Smooth muscle cell (in vitro differentiated cells): ENCODE measurements around the gene KDM5C. TPM values are rescaled to one million over a fixed set of nuclear protein-coding genes. Genes with fewer than 3 reads are reported as not detected.

ENCODE experiments used
- DNase-seq: peaks from one replicate; lab custom pipeline; 2025; ENCODE audit not compliant: unreplicated experiment; lab: John Stamatoyannopoulos, UW
- H2AFZ ChIP-seq: fragments of 200-600 bp; sonication (generic); 2 replicates; pipeline ENCODE4 v1.6.0; 2016; ENCODE audit warnings: antibody characterized with exemption, low read depth, mild to moderate bottlenecking
- H3F3A ChIP-seq: fragments of 200-600 bp; sonication (generic); 2 replicates; pipeline ENCODE4 v1.6.0; 2017; ENCODE audit warnings: antibody characterized with exemption, low read depth
- H3K27ac ChIP-seq: fragments of 200-600 bp; sonication (generic); 2 replicates; pipeline ENCODE4 v1.5.1; 2016; ENCODE audit warnings: low read depth, mild to moderate bottlenecking
- H3K27me3 ChIP-seq: fragments of 200-600 bp; sonication (generic); 2 replicates; pipeline ENCODE4 v1.6.1; 2016; ENCODE audit warnings: low read depth, mild to moderate bottlenecking
- H3K36me3 ChIP-seq: fragments of 200-600 bp; sonication (generic); 2 replicates; pipeline ENCODE4 v1.5.1; 2016; ENCODE audit warnings: low read depth
- H3K4me1 ChIP-seq: fragments of 200-600 bp; sonication (generic); 2 replicates; pipeline ENCODE4 v1.5.1; 2016; ENCODE audit warnings: low read depth
- H3K4me2 ChIP-seq: fragments of 200-600 bp; sonication (generic); 2 replicates; pipeline ENCODE4 v1.6.0; 2016; ENCODE audit warnings: mild to moderate bottlenecking
- H3K4me3 ChIP-seq: fragments of 200-600 bp; sonication (generic); 2 replicates; pipeline ENCODE4 v1.5.1; 2016; ENCODE audit warnings: mild to moderate bottlenecking
- H3K79me2 ChIP-seq: fragments of 200-600 bp; sonication (generic); 2 replicates; pipeline ENCODE4 v1.6.0; 2016; ENCODE audit warnings: low read depth, mild to moderate bottlenecking
- H3K9ac ChIP-seq: fragments of 200-600 bp; sonication (generic); 2 replicates; pipeline ENCODE4 v1.6.0; 2016; ENCODE audit warnings: low read depth
- H3K9me3 ChIP-seq: fragments of 200-600 bp; sonication (generic); replicated peaks from 2 replicates; pipeline ENCODE4 v1.5.1; 2016; ENCODE audit warnings: low read depth
- H4K20me1 ChIP-seq: fragments of 200-600 bp; sonication (generic); 2 replicates; pipeline ENCODE4 v1.6.0; 2016; ENCODE audit warnings: low read depth
- WGBS: methylation state at CpG from one replicate; pipeline ENCODE4 v1.1.7; 2016; ENCODE audit warnings: low lambda C conversion rate; 5-methylcytosine and 5-hydroxymethylcytosine counted together
- polyA plus RNA-seq: library from polyadenylated mRNA; unstranded; fragments of >200 nt; fragmentation: Nextera tagmentation; extraction: Ambion mirVana; gene quantifications from 2 replicates; pipeline ENCODE4 v1.2.1, GENCODE V29; 2016
- total RNA-seq: library from RNA; depleted of rRNA; stranded (reverse); fragments of >200 nt; gene quantifications from 2 replicates; pipeline ENCODE4 v1.2.3, GENCODE V29; 2014
- TF ChIP-seq, protein P1 (sequence below): fragments of 200-600 bp; sonication (generic); IDR thresholded peaks from 2 replicates; pipeline ENCODE4 v1.5.1; 2017; ENCODE audit warnings: borderline replicate concordance, mild to moderate bottlenecking, antibody characterized with exemption; ENCODE audit not compliant: insufficient read depth, poor library complexity, severe bottlenecking

The KDM5C gene
- total and polyA plus RNA-seq, 2 experiments from 2014 or later: 80.2 to 191 TPM

DNA sequence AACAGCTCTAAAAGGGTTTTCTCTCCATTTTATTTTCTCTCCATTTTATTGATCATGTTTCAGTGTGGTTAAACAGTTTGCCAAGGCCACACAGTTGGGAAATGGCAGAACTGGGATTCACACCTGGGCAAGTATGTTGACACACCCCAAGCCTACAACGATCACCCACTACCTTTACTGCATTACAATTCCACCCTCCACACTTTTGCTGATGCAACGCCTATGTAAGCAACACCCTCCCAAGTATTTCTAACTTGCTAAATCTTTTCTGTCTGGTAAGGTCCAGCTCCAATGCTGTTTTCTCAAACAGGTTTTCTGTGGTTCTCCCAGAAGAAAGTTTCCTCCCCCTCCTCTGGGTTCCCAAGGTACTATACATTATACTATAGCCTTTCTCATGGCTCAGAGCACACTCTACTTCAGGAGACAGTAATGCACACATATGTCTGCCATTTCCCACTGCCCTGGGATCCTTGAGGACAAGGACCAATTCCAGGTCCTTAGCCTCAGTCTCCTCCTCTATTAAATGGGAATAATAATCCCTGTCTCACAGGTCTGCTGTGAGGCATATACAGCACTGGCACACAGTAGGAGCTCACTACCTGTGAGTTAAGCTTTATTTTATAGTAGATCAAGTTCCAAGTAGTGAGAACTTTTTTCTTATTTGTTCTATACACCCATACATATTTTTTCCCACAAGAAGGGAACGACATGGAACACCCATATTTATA is 28.4 kb upstream of the KDM5C start:
- H3K36me3 ChIP-seq: no peaks in the 10 kb centered on the region
- no peaks in the 10 kb centered on the region for H3F3A ChIP-seq
- no peaks in the 10 kb centered on the region for H3K9me3 ChIP-seq
- no peaks in the 10 kb centered on the region for H3K4me1 ChIP-seq
- no peaks in the 10 kb centered on the region for H4K20me1 ChIP-seq
- no peak overlapping the region for H2AFZ ChIP-seq
- TF ChIP-seq, protein P1, sequence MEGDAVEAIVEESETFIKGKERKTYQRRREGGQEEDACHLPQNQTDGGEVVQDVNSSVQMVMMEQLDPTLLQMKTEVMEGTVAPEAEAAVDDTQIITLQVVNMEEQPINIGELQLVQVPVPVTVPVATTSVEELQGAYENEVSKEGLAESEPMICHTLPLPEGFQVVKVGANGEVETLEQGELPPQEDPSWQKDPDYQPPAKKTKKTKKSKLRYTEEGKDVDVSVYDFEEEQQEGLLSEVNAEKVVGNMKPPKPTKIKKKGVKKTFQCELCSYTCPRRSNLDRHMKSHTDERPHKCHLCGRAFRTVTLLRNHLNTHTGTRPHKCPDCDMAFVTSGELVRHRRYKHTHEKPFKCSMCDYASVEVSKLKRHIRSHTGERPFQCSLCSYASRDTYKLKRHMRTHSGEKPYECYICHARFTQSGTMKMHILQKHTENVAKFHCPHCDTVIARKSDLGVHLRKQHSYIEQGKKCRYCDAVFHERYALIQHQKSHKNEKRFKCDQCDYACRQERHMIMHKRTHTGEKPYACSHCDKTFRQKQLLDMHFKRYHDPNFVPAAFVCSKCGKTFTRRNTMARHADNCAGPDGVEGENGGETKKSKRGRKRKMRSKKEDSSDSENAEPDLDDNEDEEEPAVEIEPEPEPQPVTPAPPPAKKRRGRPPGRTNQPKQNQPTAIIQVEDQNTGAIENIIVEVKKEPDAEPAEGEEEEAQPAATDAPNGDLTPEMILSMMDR: no peak
- WGBS: 88% methylated on average over 3 of the region's 3 CpGs
- no peaks in the 10 kb centered on the region for H3K79me2 ChIP-seq
- no peak overlapping the region for H3K9ac ChIP-seq
- DNase-seq: no peak
- no peak overlapping the region for H3K27ac ChIP-seq
- no peaks in the 10 kb centered on the region for H3K27me3 ChIP-seq
- no peak overlapping the region for H3K4me3 ChIP-seq
- H3K4me2 ChIP-seq: no peak overlapping the region

DNA sequence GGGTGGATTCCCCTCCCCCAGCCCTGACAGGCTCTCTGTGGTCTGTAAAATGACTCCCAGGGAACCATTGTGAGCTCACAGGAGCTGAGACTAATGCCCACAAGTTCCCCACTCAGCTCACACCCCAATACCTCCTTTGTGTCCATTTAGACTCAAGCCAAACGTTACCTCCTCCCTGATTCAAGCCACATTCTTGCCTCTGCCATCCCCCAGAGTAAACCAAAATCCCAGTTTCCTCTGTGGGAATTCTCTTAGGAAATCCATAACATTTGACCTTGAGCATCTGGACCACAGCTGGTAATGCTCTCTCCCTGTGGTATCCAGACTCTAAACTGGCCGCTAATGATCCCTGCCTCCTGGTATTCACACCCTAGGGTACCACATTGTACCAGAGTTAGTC is 26.3 kb upstream of the KDM5C start:
- Histone ChIP-seq H3K4me3 (no peak overlapping the region), H3K27ac (no peak overlapping the region), H3K79me2 (no peaks in the 10 kb centered on the region), H3K9ac (no peak overlapping the region), H3K36me3 (no peaks in the 10 kb centered on the region), H4K20me1 (no peaks in the 10 kb centered on the region), H3K4me2 (no peak overlapping the region), H3F3A (no peaks in the 10 kb centered on the region), H3K27me3 (no peaks in the 10 kb centered on the region), H3K4me1 (no peaks in the 10 kb centered on the region), H2AFZ (no peak overlapping the region), H3K9me3 (no peaks in the 10 kb centered on the region)
- no peak for DNase-seq
- TF ChIP-seq, protein P1: no peak
- WGBS: 76% methylated on average over 2 of the region's 2 CpGs

DNA sequence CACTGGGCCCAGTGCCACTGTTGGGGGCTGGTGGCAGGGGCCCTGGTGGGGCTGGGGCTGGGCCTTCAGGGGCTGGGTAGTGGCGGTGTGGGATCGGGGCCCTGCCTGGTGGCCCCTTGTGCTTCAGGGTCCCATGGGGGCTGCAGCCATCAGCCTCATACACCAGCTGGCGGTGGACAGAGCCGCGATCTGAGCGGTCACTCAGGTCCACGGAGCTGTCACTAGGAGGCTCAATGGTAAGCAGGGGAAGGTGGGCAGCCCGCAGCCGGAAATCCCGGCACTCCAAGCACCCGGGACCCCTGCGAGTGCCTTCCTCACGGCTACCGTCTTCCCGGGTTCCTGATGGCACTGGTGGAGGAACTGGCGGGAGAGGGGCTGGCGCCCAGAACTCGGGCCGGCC is 25.5 kb upstream of the KDM5C start:
- Histone ChIP-seq H2AFZ (no peak overlapping the region), H3F3A (no peaks in the 10 kb centered on the region), H3K27ac (no peak overlapping the region), H3K4me2 (no peak overlapping the region), H3K36me3 (no peaks in the 10 kb centered on the region), H3K4me1 (no peaks in the 10 kb centered on the region), H3K27me3 (no peaks in the 10 kb centered on the region), H4K20me1 (no peaks in the 10 kb centered on the region), H3K79me2 (no peaks in the 10 kb centered on the region), H3K9me3 (no peaks in the 10 kb centered on the region), H3K9ac (no peak overlapping the region), H3K4me3 (no peak overlapping the region)
- TF ChIP-seq, protein P1: no peak
- WGBS: 89% methylated on average over 19 of the region's 19 CpGs
- DNase-seq: no peak
